ENCODE measurements around the gene GTF2E1.

The GTF2E1 gene

GRCh38 chr3:120800625-120801024, 58.1 kb downstream of the GTF2E1 start:
- no peak for DNase-seq (ENCODE audit: low read depth)

GRCh38 chr3:120801484-120801883, 58.9 kb downstream of the GTF2E1 start:
- DNase-seq (ENCODE audit: low read depth), result no peak

DNA sequence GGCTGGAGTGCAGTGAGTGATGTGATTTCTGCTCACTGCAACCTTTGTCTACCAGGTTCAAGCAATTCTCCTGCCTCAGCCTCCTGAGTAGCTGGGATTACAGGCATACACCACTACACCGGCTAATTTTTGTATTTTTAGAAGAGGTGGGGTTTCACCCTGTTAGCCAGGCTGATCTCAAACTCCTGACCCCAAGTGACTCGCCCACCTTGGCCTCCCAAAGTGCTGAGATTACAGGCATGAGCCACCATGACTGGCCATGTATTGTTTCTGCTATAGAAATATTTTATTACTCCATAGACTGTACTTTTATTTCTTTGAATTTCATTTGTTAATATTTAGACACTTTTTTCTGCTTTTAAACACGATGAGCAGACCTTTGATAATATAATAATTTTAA, 60.4 kb downstream of the GTF2E1 start:
- DNase-seq (ENCODE audit: low read depth), result no peak

DNA sequence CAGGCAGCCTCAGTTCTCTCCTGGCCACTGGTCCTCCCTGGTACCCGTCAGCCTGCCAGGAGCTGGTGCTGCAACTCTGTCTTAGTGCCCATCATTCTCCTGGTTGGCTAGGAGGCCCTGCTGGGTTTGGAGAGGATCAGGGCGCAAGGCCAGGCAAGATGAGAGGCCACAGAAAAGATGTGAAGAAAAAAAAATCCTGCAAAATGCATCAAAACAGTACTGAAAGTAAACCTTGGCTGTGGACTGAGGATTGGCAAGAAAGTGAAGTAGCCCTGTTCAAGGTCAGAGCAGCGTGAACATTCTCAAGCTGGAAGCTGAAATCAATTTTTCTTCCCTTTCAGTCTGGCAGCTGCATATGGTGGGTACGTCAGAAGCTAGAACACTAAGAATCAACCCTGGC, 74.2 kb downstream of the GTF2E1 start:
- no peak for DNase-seq (ENCODE audit: low read depth)

DNA sequence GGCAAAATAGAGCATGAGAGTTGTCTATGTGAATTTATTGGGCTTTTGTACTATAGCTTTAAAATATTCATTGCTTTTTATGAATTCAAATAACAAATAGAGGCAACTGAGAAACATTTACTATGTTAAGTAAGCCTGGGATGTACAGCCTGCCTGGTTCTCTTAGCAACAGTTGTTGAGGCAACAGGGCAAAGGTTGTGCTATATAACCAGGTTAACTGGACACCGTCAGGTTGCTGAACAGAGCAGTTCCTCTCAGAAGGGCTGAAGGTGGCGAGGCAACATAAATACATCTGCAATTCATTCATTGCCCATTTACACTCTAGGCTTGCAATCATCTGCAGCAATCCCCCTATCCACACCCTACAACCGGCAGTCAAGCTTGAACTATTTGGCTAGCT, 78.2 kb downstream of the GTF2E1 start:
- DNase-seq (ENCODE audit: low read depth), result no peak

- DNase-seq (ENCODE audit: low read depth), result no peak
Observed at GRCh38 chr3:120821426-120821825, 78.9 kb downstream of the GTF2E1 start.

- no peak for DNase-seq (ENCODE audit: low read depth)
Observed at GRCh38 chr3:120823156-120823555, 80.6 kb downstream of the GTF2E1 start.

- DNase-seq (ENCODE audit: low read depth), result no peak
Observed at GRCh38 chr3:120824613-120825012, 82.1 kb downstream of the GTF2E1 start.

- DNase-seq (ENCODE audit: low read depth), result no peak
Observed at GRCh38 chr3:120828796-120829195, 86.3 kb downstream of the GTF2E1 start.

GRCh38 chr3:120831066-120831465, 88.5 kb downstream of the GTF2E1 start:
- DNase-seq (ENCODE audit: low read depth), result no peak

Data from stimulated activated CD8-positive, alpha-beta memory T cell treated with anti-CD3 and anti-CD28 coated beads, Interleukin-7, amount 100 ng/mL, for 24 hours (primary cell).